Coronary artery (tissue), 2 donors: ENCODE data around the gene OCEL1.

Experiments used
- DNase-seq: peaks from one replicate; pipeline ENCODE4 v3.0.0-alpha.2; 2017; ENCODE audit warnings: low spot score
- H3K27ac ChIP-seq, 2 donors: fragments of 200-600 bp; sonication (generic); one replicate each; pipeline ENCODE4 v1.5.1; 2016 to 2019
- H3K4me3 ChIP-seq: fragments of 200-600 bp; sonication (generic); 2 replicates; pipeline ENCODE4 v1.5.1; 2016; ENCODE audit warnings: mild to moderate bottlenecking, moderate library complexity
- CTCF ChIP-seq: fragments of 200-600 bp; sonication (generic); IDR thresholded peaks from one replicate; pipeline ENCODE4 v1.5.1; 2019; ENCODE audit warnings: antibody characterized with exemption

The OCEL1 gene

DNA sequence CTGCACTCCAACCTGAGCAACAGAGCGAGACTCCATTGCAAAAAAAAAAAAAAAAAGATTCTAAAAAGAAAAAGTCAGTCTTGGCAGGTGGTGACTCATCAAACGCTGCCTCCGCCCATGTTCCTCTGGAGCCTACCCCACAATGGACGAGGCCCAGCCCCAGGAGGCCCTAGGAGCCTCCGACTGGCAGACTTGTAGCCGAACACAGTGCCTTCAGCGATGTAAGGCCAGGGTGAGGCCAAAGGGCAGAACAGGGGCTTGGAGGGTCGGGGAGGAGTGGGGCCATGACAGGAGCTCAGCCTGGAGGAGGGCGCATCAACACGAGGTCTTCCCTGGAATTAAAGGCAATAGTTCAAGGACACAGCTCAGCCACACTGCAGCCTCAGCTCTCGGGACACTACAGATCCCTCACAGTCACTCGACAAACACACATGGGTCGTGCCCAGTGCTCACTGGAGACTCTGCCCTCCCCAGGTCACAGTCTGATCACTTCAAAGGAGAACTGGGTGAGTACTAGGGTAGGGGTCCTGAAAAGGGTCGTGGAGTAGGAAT lies 5.7 kb upstream of the OCEL1 start:
- Histone ChIP-seq H3K4me3 (no peak overlapping the region), H3K27ac (peak overlapping the region in 1 of 2 donors; percentile 11)
- no peak for DNase-seq
- no peak for TF ChIP-seq CTCF

DNA sequence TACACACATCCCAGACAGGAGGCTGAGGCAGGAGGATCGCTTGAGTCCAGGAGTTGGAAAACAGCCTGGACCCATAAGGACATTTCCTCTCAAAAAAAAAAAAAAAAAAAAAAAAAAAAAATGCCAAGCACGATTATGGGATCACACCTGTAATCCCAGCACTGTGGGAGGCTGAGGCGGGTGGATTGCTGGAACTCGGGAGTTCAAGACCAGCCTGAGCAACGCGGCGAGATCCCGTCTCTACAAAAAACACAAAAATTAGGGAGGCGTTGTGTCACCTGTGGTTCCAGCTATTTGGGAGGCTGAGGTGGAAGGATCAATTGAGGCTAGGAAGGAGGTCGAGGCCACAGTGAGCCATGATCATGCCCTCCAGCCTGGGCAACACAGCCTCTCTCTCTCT lies 973 bp upstream of the OCEL1 start:
- TF ChIP-seq CTCF, result no peak
- DNase-seq, result no peak
- no peak overlapping the region for H3K27ac ChIP-seq
- no peak overlapping the region for H3K4me3 ChIP-seq

GRCh38 chr19:17227798-17228367 lies 1.9 kb downstream of the OCEL1 start:
- no peak for TF ChIP-seq CTCF
- Histone ChIP-seq H3K27ac (no peak overlapping the region), H3K4me3 (no peak overlapping the region)
- no peak for DNase-seq

DNA sequence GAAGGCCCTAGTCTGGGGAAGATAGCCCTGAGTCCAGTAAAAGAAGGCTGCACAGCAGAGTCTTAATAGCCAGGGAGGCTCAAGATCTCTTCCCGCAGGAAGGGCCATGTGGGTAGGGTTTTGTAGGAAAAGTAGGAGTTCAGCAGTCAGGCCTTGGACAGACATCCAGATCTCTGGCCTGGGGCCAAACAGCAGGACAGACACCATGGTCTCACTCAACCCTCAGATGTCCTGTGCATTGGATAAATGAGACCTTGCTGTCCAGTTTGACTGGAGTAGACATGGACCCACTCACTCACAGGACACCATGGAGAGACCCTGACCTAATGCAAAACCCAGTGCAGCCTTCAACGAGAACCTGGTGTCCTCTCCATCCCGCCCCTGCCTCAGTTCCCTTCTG lies 3.9 kb downstream of the OCEL1 start:
- no peak for DNase-seq
- Histone ChIP-seq H3K27ac (no peak overlapping the region), H3K4me3 (no peak overlapping the region)
- no peak for TF ChIP-seq CTCF

- no peak overlapping the region for H3K4me3 ChIP-seq
- DNase-seq, result no peak
- no peak for TF ChIP-seq CTCF
- no peak overlapping the region for H3K27ac ChIP-seq
Measured at GRCh38 chr19:17232258-17232657, 6.2 kb downstream of the OCEL1 start.

DNA sequence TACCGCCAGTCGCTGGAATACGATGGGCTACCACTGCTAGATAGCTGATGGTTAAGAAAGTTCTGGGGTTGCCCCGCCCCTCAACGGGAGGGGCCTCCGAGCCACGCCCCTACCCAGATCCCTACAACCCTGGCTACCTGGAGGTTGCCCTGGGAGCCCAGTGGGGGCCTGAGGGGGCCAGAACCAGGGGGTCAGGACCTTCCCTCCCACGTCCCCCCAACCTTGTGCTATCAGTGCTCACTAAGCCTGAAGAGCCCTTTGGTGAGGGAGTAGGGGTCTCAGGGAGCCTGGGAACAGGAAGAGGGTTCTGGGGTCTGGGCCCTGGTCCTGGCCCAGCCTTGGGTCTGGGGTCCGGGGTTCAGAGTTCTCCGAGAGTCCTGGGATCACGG lies 8.9 kb downstream of the OCEL1 start:
- Histone ChIP-seq H3K4me3 (peak overlapping the region; percentile 80), H3K27ac (peak overlapping the region; percentile 72 to 87)
- no peak for TF ChIP-seq CTCF
- DNase-seq, result no peak

GRCh38 chr19:17235300-17235970 lies 9.4 kb downstream of the OCEL1 start:
- peak overlapping the region; percentile 80 for H3K4me3 ChIP-seq
- no peak for DNase-seq
- TF ChIP-seq CTCF, result peak; percentile 52

More at GRCh38 chr19:17235300-17235970, 9.4 kb downstream of the OCEL1 start:
- H3K27ac ChIP-seq, result peak overlapping the region; percentile 72 to 87
